Measurements from ENCODE around the gene TADA2B. TPM values are rescaled to one million over a fixed set of nuclear protein-coding genes. Genes with fewer than 3 reads are reported as not detected.

Gene TADA2B
- total and polyA plus RNA-seq, 2 experiments from 2014 or later: 2.2 to 14.8 TPM

DNA sequence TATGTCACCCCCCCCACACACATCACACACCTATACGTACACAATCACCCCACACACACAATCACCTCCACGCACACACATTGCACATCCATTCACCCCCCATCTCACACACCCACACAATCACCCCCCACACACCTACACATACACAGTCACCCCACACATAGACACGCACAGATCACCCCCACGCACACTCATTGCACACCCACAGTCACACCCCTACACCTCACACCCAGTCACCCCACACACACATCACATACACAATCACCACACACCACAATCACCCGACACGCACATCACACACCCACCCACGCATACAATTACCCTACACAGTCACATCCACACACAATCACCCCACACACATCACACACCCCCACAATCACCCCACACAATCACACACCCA lies 15.9 kb upstream of the TADA2B start:
- peaks cover 7% of the 10 kb centered on the region for H3F3A ChIP-seq (ENCODE audit: insufficient read depth)
- H3K36me3 ChIP-seq (ENCODE audit: low read depth): peaks cover 5% of the 10 kb centered on the region; the same call in 1 of the 2 replicates
- H3K27ac ChIP-seq: no peak overlapping the region
- no peak overlapping the region for H3K4me2 ChIP-seq (ENCODE audit: unreplicated experiment)
- TF ChIP-seq EZH2 (IDR thresholded peaks at IDR 0.05; ENCODE audit: insufficient read depth, poor library complexity, severe bottlenecking) (no peak), EZH2phosphoT487 (IDR thresholded peaks at IDR 0.05; ENCODE audit: insufficient read depth, low read depth) (no peak)
- H3K4me3 ChIP-seq: no peak overlapping the region
- peaks cover 9% of the 10 kb centered on the region for H3K4me1 ChIP-seq (ENCODE audit: insufficient read depth)
- no peak overlapping the region for H3K9ac ChIP-seq
- no peaks in the 10 kb centered on the region for H3K27me3 ChIP-seq (replicated peaks; ENCODE audit: insufficient read depth)
- no peaks in the 10 kb centered on the region for H4K20me1 ChIP-seq (ENCODE audit: insufficient read depth)
- H3K9me3 ChIP-seq (ENCODE audit: low read depth): no peaks in the 10 kb centered on the region
- H3K79me2 ChIP-seq (ENCODE audit: insufficient read depth): no peaks in the 10 kb centered on the region
- in situ Hi-C loops (cut with MboI): no loop called here
- 96 to 100% methylated on average over 5 to 7 of the region's 7 CpGs for WGBS, 2 experiments (ENCODE audit: low coverage in 1 of 2, low lambda C conversion rate in 2 of 2, missing lambda C conversion rate in 2 of 2)
- no peak for DNase-seq
- H3K9me2 ChIP-seq (ENCODE audit: insufficient read depth): no peaks in the 10 kb centered on the region
- H2AFZ ChIP-seq: no peak overlapping the region

DNA sequence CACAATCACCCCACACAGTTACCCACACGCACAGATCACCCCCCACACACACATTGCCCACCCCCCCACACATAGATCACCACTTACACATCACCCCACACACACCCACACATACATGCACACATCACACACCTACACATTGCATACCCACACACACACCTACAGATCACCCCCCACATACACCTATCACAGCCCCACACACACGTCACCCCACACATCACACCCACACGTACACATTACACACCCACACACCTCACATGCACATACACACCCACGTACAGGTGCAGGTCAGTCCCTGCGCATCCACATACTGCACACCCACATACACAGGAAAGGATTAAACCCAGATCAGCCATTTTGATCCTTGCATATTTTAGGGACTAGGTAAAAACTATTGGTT lies 15.3 kb upstream of the TADA2B start:
- Histone ChIP-seq H3K27me3 (replicated peaks; ENCODE audit: insufficient read depth) (no peaks in the 10 kb centered on the region), H3K4me1 (ENCODE audit: insufficient read depth) (peaks cover 2% of the 10 kb centered on the region), H3K9ac (no peak overlapping the region), H2AFZ (no peak overlapping the region), H3K36me3 (ENCODE audit: low read depth) (peaks cover 10% of the 10 kb centered on the region; the same call in 1 of the 2 replicates), H3K9me3 (ENCODE audit: low read depth) (no peaks in the 10 kb centered on the region), H3K4me3 (no peak overlapping the region), H3K9me2 (ENCODE audit: insufficient read depth) (no peaks in the 10 kb centered on the region), H3F3A (ENCODE audit: insufficient read depth) (peaks cover 5% of the 10 kb centered on the region), H4K20me1 (ENCODE audit: insufficient read depth) (no peaks in the 10 kb centered on the region), H3K27ac (no peak overlapping the region), H3K79me2 (ENCODE audit: insufficient read depth) (no peaks in the 10 kb centered on the region), H3K4me2 (ENCODE audit: unreplicated experiment) (no peak overlapping the region)
- in situ Hi-C loops (cut with MboI): no loop called here
- WGBS, 2 experiments (ENCODE audit: low coverage in 1 of 2, low lambda C conversion rate in 2 of 2, missing lambda C conversion rate in 2 of 2): 83 to 87% methylated on average over 4 to 5 of the region's 5 CpGs
- DNase-seq: no peak
- TF ChIP-seq EZH2phosphoT487 (IDR thresholded peaks at IDR 0.05; ENCODE audit: insufficient read depth, low read depth) (no peak), EZH2 (IDR thresholded peaks at IDR 0.05; ENCODE audit: insufficient read depth, poor library complexity, severe bottlenecking) (no peak)

DNA sequence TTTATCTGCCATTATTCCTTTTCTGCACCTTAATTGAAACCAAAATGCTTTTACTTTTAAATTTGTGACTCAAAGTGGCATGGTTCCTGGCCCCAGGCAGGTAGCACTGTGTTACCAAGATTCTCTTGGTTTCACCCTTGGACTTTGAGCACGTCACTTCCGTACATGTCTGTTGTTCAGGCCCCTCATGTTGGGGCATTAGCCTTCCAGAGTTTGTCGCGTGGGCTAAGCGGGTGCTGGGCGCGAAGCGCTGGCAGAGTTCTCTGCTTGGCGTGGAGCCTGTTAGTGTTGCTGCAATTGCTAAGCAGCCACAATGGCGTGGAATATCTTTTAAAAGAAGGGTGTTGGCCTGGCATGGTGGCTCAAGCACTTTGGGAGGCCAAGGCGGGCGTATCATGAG lies 14.0 kb upstream of the TADA2B start:
- WGBS, 2 experiments (ENCODE audit: low coverage in 1 of 2, low lambda C conversion rate in 2 of 2, missing lambda C conversion rate in 2 of 2): 93 to 97% methylated on average over 11 to 12 of the region's 12 CpGs
- TF ChIP-seq EZH2phosphoT487 (IDR thresholded peaks at IDR 0.05; ENCODE audit: insufficient read depth, low read depth) (no peak), EZH2 (IDR thresholded peaks at IDR 0.05; ENCODE audit: insufficient read depth, poor library complexity, severe bottlenecking) (no peak)
- H2AFZ ChIP-seq: no peak overlapping the region

DNA sequence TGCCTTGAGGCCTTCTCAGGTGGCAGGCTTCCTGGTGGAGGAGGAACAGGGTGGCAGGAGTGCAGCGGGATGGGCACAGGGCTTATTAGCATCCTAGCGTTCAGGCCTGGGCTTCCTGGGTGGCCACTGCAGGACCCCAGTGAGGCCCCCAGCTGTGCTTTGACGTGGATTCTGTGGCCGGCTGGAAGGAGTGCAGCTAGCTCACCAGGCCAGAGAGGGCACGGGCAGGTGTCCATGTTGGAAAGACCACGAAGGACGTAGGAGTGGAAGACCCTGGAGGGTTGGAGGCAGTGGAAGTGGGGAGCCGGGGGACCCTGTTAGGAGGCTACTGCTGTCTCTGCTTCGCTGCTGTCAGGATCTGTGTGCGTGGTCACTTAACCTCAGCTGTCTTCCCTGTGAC lies 13.3 kb upstream of the TADA2B start:
- Histone ChIP-seq H3K4me1 (ENCODE audit: insufficient read depth) (peaks cover 6% of the 10 kb centered on the region; the same call in 1 of the 2 replicates), H4K20me1 (ENCODE audit: insufficient read depth) (no peaks in the 10 kb centered on the region), H3F3A (ENCODE audit: insufficient read depth) (no peaks in the 10 kb centered on the region), H3K27ac (no peak overlapping the region), H3K27me3 (replicated peaks; ENCODE audit: insufficient read depth) (no peaks in the 10 kb centered on the region), H3K9ac (no peak overlapping the region), H3K9me2 (ENCODE audit: insufficient read depth) (no peaks in the 10 kb centered on the region), H3K4me3 (no peak overlapping the region), H3K4me2 (ENCODE audit: unreplicated experiment) (no peak overlapping the region), H3K36me3 (ENCODE audit: low read depth) (peaks cover 10% of the 10 kb centered on the region; the same call in 1 of the 2 replicates), H3K79me2 (ENCODE audit: insufficient read depth) (no peaks in the 10 kb centered on the region), H3K9me3 (ENCODE audit: low read depth) (no peaks in the 10 kb centered on the region), H2AFZ (no peak overlapping the region)
- WGBS, 2 experiments (ENCODE audit: low coverage in 1 of 2, low lambda C conversion rate in 2 of 2, missing lambda C conversion rate in 2 of 2): 89 to 98% methylated on average over 10 of the region's 10 CpGs
- in situ Hi-C loops (cut with MboI): no loop called here
- no peak for DNase-seq
- TF ChIP-seq EZH2phosphoT487 (IDR thresholded peaks at IDR 0.05; ENCODE audit: insufficient read depth, low read depth) (no peak), EZH2 (IDR thresholded peaks at IDR 0.05; ENCODE audit: insufficient read depth, poor library complexity, severe bottlenecking) (no peak)

More for the DNA sequence above, 14.0 kb upstream of the TADA2B start:
- no peaks in the 10 kb centered on the region for H3K9me2 ChIP-seq (ENCODE audit: insufficient read depth)
- H3K79me2 ChIP-seq (ENCODE audit: insufficient read depth): no peaks in the 10 kb centered on the region
- no peaks in the 10 kb centered on the region for H3K9me3 ChIP-seq (ENCODE audit: low read depth)
- H3K9ac ChIP-seq: no peak overlapping the region
- no peak overlapping the region for H3K4me3 ChIP-seq
- no peak overlapping the region for H3K4me2 ChIP-seq (ENCODE audit: unreplicated experiment)
- no peak overlapping the region for H3K27ac ChIP-seq
- H3K4me1 ChIP-seq (ENCODE audit: insufficient read depth): no peaks in the 10 kb centered on the region
- no peaks in the 10 kb centered on the region for H4K20me1 ChIP-seq (ENCODE audit: insufficient read depth)
- H3K36me3 ChIP-seq (ENCODE audit: low read depth): peaks cover 10% of the 10 kb centered on the region; the same call in 1 of the 2 replicates
- H3K27me3 ChIP-seq (replicated peaks; ENCODE audit: insufficient read depth): no peaks in the 10 kb centered on the region
- DNase-seq: no peak
- H3F3A ChIP-seq (ENCODE audit: insufficient read depth): no peaks in the 10 kb centered on the region
- in situ Hi-C loops (cut with MboI): no loop called here

DNA sequence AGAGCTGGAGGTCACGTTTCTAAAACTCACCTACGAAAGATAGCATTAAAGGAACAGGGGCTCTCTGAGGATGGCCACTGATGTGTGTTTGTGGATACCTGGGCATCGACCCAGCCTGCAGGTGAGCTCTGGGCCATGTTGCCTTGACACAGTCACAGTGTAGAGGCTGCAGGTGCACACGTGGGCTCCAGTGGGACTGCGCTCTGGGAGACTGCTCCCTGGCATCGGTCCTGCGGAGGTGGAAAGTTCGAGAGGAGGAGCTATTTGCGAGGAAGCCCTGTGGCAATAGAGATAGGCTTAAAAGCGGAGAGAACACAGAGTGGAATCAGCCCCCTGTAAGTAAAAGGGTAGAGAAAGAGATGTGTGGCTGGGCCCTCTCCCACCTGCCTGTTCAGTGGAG lies 12.3 kb upstream of the TADA2B start:
- no peaks in the 10 kb centered on the region for H3K27me3 ChIP-seq (replicated peaks; ENCODE audit: insufficient read depth)
- H3K9me3 ChIP-seq (ENCODE audit: low read depth): no peaks in the 10 kb centered on the region
- H3K9me2 ChIP-seq (ENCODE audit: insufficient read depth): no peaks in the 10 kb centered on the region
- H3K4me1 ChIP-seq (ENCODE audit: insufficient read depth): peaks cover 15% of the 10 kb centered on the region
- H3K36me3 ChIP-seq (ENCODE audit: low read depth): peaks cover 10% of the 10 kb centered on the region; the same call in 1 of the 2 replicates
- WGBS, 2 experiments (ENCODE audit: low coverage in 1 of 2, low lambda C conversion rate in 2 of 2, missing lambda C conversion rate in 2 of 2): 97 to 99% methylated on average over 10 of the region's 10 CpGs
- H2AFZ ChIP-seq: no peak overlapping the region
- H3K27ac ChIP-seq: no peak overlapping the region
- no peak for TF ChIP-seq EZH2 (IDR thresholded peaks at IDR 0.05; ENCODE audit: insufficient read depth, poor library complexity, severe bottlenecking)
- no peak for TF ChIP-seq EZH2phosphoT487 (IDR thresholded peaks at IDR 0.05; ENCODE audit: insufficient read depth, low read depth)
- in situ Hi-C loops (cut with MboI): no loop called here
- H3K4me2 ChIP-seq (ENCODE audit: unreplicated experiment): no peak overlapping the region
- H3K9ac ChIP-seq: no peak overlapping the region
- 0 out of 2 replicates have a peak, but pooled peaks cover 3% of the 10 kb centered on the region for H3F3A ChIP-seq (ENCODE audit: insufficient read depth)
- no peaks in the 10 kb centered on the region for H3K79me2 ChIP-seq (ENCODE audit: insufficient read depth)
- no peak overlapping the region for H3K4me3 ChIP-seq
- H4K20me1 ChIP-seq (ENCODE audit: insufficient read depth): no peaks in the 10 kb centered on the region
- DNase-seq: no peak
